Measurements from ENCODE around the gene SLC49A4.

GRCh38 chr3:122748347-122748746 is 46.5 kb upstream of the SLC49A4 start:
- TF ChIP-seq CTCF (IDR thresholded peaks at IDR 0.05) (no peak), POLR2A (IDR thresholded peaks at IDR 0.05) (no peak)

Measured in adrenal gland (tissue), 5 donors.